Testis (tissue), 3 donors: Measurements from ENCODE around the gene LRMDA. TPM values are rescaled to one million over a fixed set of nuclear protein-coding genes. Genes with fewer than 3 reads are reported as not detected.

Experiments used
- DNase-seq: peaks from one replicate; pipeline ENCODE4 v3.0.0-alpha.2; 2019
- H3K27ac ChIP-seq, 2 donors: fragments of 200-600 bp; sonication (generic); one replicate each; pipeline ENCODE4 v1.5.1; 2019
- H3K27me3 ChIP-seq: fragments of 200-600 bp; sonication (generic); one replicate; pipeline ENCODE4 v1.5.1; 2019
- H3K36me3 ChIP-seq: fragments of 200-600 bp; sonication (generic); one replicate; pipeline ENCODE4 v1.5.1; 2017; ENCODE audit warnings: low read depth; ENCODE audit errors: missing control alignments
- H3K4me1 ChIP-seq: fragments of 200-600 bp; sonication (generic); one replicate; pipeline ENCODE4 v1.5.1; 2019
- H3K4me3 ChIP-seq, 2 donors: fragments of 200-600 bp; sonication (generic); one replicate each; pipeline ENCODE4 v1.5.1; 2017 to 2019
- H3K9me3 ChIP-seq: fragments of 200-600 bp; sonication (generic); one replicate; pipeline ENCODE4 v1.5.1; 2017
- CTCF ChIP-seq, 3 experiments: fragments of 450-650 bp in 2 of 3; fragments of 200-600 bp in 1 of 3; sonication (generic) in 1 of 3; IDR thresholded peaks; one replicate each; pipeline ENCODE4 v1.5.1; 2016 to 2019; ENCODE audit warnings: antibody characterized with exemption in 3 of 3, mild to moderate bottlenecking in 2 of 3, moderate library complexity in 1 of 3
- POLR2A ChIP-seq: fragments of 450-650 bp; IDR thresholded peaks from one replicate; pipeline ENCODE4 v1.6.1; 2017; ENCODE audit warnings: antibody characterized with exemption, mild to moderate bottlenecking, moderate library complexity
- WGBS, 2 donors: methylation state at CpG; one replicate each; pipeline ENCODE4 v1.1.5; 2018; 5-methylcytosine and 5-hydroxymethylcytosine counted together
- intact Hi-C: fragments of 100-400 bp; cut with DNase I; formaldehyde crosslinking; loops from one replicate; pipeline ENCODE4 v1.15.1; 2023; ENCODE audit warnings: low total_unique reads
- polyA plus RNA-seq: library from polyadenylated mRNA; stranded (reverse); fragments of 350-450 nt; fragmentation: Illumina TruSeq; extraction: RNeasy Lipid Tissue Mini Kit (QIAGEN cat#74804); gene quantifications from one replicate; pipeline ENCODE4 v1.2.3, GENCODE V29; 2014; ENCODE audit warnings: low read depth, low replicate concordance; ENCODE audit not compliant: insufficient read depth
- total RNA-seq, 2 donors: library from RNA; depleted of rRNA; stranded (reverse); fragments of >200 nt; gene quantifications; one replicate each; pipeline ENCODE4 v1.2.3, GENCODE V29; 2016

The LRMDA gene
- total and polyA plus RNA-seq, 3 donors from 2014 or later: 7.6 to 13.8 (median 10.6) TPM

- DNase-seq: no peak
- TF ChIP-seq CTCF (IDR thresholded peaks at IDR 0.05): no peak
- no peak for TF ChIP-seq POLR2A
- Histone ChIP-seq H3K4me3 (no peak overlapping the region), H3K27ac (no peak overlapping the region), H3K9me3 (no peaks in the 10 kb centered on the region), H3K36me3 (no peaks in the 10 kb centered on the region), H3K4me1 (no peaks in the 10 kb centered on the region), H3K27me3 (no peaks in the 10 kb centered on the region)
- 94 to 96% methylated on average over 2 of the region's 2 CpGs for WGBS, 2 donors
- intact Hi-C loops: no loop called here
Measured at GRCh38 chr10:76073524-76073923, 642.1 kb downstream of the LRMDA start.

- intact Hi-C loops: no loop called here
- Histone ChIP-seq H3K9me3 (no peaks in the 10 kb centered on the region), H3K36me3 (no peaks in the 10 kb centered on the region), H3K27me3 (no peaks in the 10 kb centered on the region), H3K4me3 (no peak overlapping the region), H3K27ac (no peak overlapping the region), H3K4me1 (no peaks in the 10 kb centered on the region)
- DNase-seq: no peak
- 91 to 100% methylated on average over 1 of the region's 1 CpG for WGBS, 2 donors
- no peak for TF ChIP-seq POLR2A
- no peak for TF ChIP-seq CTCF (IDR thresholded peaks at IDR 0.05)
Measured at GRCh38 chr10:76074659-76075058, 643.2 kb downstream of the LRMDA start.

GRCh38 chr10:76080451-76080850 lies 649.0 kb downstream of the LRMDA start:
- no peak overlapping the region for H3K27ac ChIP-seq
- TF ChIP-seq POLR2A (no peak), CTCF (IDR thresholded peaks at IDR 0.05) (no peak)
- no peak for DNase-seq

GRCh38 chr10:76080991-76081390 lies 649.6 kb downstream of the LRMDA start:
- no peak overlapping the region for H3K4me3 ChIP-seq
- 89 to 96% methylated on average over 3 of the region's 3 CpGs for WGBS, 2 donors
- intact Hi-C loops: no loop called here
- TF ChIP-seq POLR2A: no peak
- no peak for TF ChIP-seq CTCF (IDR thresholded peaks at IDR 0.05)
- no peak for DNase-seq
- H3K27me3 ChIP-seq: no peaks in the 10 kb centered on the region
- H3K27ac ChIP-seq: no peak overlapping the region
- no peaks in the 10 kb centered on the region for H3K9me3 ChIP-seq
- no peaks in the 10 kb centered on the region for H3K36me3 ChIP-seq
- H3K4me1 ChIP-seq: peaks cover 9% of the 10 kb centered on the region

More at GRCh38 chr10:76080451-76080850, 649.0 kb downstream of the LRMDA start:
- H3K36me3 ChIP-seq: no peaks in the 10 kb centered on the region
- intact Hi-C loops: no loop called here
- H3K27me3 ChIP-seq: no peaks in the 10 kb centered on the region
- no peaks in the 10 kb centered on the region for H3K9me3 ChIP-seq
- peaks cover 8% of the 10 kb centered on the region for H3K4me1 ChIP-seq
- no peak overlapping the region for H3K4me3 ChIP-seq

- H3K4me1 ChIP-seq: peaks cover 14% of the 10 kb centered on the region
- no peak overlapping the region for H3K27ac ChIP-seq
- no peak for DNase-seq
- no peak for TF ChIP-seq CTCF (IDR thresholded peaks at IDR 0.05)
- TF ChIP-seq POLR2A: no peak
- WGBS, 2 donors: 81 to 94% methylated on average over 3 of the region's 3 CpGs
- no peaks in the 10 kb centered on the region for H3K27me3 ChIP-seq
- H3K9me3 ChIP-seq: no peaks in the 10 kb centered on the region
- no peak overlapping the region for H3K4me3 ChIP-seq
- no peaks in the 10 kb centered on the region for H3K36me3 ChIP-seq
- intact Hi-C loops: no loop called here
Measured at GRCh38 chr10:76082232-76082631, 650.8 kb downstream of the LRMDA start.
